Measurements from ENCODE around the gene MCRIP1. TPM values are rescaled to one million over a fixed set of nuclear protein-coding genes. Genes with fewer than 3 reads are reported as not detected.
A peak's percentile ranks its signal among the peaks of the same experiment; 100 is the strongest.

The MCRIP1 gene
- total and polyA plus RNA-seq, 2 of the 13 experiments (the other 11 are each of a cell fraction or from before 2014, with no cell fraction given), result 79.7 to 84.9 TPM

DNA sequence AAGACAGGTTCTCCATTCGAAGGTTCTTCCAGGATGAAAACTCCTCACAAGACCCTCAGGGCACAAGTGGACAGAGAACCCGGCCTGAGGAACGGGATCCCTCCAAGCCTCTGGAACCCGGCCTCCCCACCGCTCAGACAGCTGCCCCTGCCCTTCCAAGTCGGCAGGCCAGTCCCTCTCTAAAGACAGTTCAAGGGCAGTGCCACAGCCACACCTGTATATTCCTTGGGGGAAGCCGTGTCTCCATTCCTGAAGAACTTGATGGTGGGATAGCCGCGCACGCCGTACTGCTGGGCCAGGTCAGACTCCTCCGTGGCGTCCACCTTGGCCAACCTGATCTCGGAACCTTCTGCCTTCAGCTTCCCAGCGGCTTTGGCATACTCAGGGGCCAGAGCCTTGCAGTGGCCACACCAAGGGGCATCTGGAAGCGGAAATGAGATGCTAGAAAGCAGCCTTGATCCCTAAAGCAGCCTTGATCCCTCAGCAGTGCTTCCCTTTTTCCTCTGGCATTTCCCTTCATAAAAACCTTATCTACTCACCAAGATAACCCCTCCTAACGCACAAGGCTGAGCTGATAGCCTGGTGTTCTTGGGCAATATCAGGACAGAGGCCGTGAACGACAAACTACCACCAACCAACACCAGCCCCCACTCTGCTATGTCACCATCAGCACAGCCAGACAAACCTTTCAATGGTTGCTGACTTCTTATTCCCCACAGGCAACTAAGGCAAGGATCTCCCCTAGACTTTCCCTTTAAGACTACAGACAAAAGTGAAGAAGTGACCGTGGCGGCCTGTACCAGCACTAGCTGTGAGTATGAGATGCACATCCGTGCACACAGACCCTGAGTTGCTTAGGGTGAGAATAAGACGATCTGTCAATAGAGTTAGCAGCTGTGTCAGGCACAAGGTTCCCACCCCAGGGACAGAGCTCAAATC lies 26.1 kb upstream of the MCRIP1 start (continued):
- TF ChIP-seq, protein P1, sequence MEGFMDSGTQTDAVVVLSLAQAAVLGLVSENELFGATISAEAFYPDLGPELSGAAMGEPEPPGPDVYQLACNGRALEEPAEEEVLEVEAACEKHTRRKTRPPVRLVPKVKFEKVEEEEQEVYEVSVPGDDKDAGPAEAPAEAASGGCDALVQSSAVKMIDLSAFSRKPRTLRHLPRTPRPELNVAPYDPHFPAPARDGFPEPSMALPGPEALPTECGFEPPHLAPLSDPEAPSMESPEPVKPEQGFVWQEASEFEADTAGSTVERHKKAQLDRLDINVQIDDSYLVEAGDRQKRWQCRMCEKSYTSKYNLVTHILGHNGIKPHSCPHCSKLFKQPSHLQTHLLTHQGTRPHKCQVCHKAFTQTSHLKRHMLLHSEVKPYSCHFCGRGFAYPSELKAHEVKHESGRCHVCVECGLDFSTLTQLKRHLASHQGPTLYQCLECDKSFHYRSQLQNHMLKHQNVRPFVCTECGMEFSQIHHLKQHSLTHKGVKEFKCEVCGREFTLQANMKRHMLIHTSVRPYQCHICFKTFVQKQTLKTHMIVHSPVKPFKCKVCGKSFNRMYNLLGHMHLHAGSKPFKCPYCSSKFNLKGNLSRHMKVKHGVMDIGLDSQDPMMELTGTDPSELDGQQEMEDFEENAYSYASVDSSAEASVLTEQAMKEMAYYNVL (CRISPR knock-in tag; IDR thresholded peaks at IDR 0.05; ENCODE audit: borderline replicate concordance), result peak; percentile 50
- TF ChIP-seq ZNF274 (CRISPR knock-in tag; IDR thresholded peaks at IDR 0.05) (no peak), NCOA1 (CRISPR knock-in tag; IDR thresholded peaks at IDR 0.05) (no peak), ZNF83 (CRISPR knock-in tag; IDR thresholded peaks at IDR 0.05; ENCODE audit: borderline replicate concordance) (no peak), ZNF850 (CRISPR knock-in tag; conservative IDR thresholded peaks at IDR 0.05) (no peak; the same call in 1 of the 2 replicates), ZNF24 (IDR thresholded peaks at IDR 0.05) (no peak), POLR2G (IDR thresholded peaks at IDR 0.05; ENCODE audit: low read depth, low read length) (peak; percentile 63), ZNF17 (CRISPR knock-in tag; IDR thresholded peaks at IDR 0.05) (no peak), TBX2 (CRISPR knock-in tag; IDR thresholded peaks at IDR 0.05; ENCODE audit: borderline replicate concordance) (0 out of 2 replicates have a peak, but pooled peaks have one; percentile 15)
- TF ChIP-seq, protein P2, sequence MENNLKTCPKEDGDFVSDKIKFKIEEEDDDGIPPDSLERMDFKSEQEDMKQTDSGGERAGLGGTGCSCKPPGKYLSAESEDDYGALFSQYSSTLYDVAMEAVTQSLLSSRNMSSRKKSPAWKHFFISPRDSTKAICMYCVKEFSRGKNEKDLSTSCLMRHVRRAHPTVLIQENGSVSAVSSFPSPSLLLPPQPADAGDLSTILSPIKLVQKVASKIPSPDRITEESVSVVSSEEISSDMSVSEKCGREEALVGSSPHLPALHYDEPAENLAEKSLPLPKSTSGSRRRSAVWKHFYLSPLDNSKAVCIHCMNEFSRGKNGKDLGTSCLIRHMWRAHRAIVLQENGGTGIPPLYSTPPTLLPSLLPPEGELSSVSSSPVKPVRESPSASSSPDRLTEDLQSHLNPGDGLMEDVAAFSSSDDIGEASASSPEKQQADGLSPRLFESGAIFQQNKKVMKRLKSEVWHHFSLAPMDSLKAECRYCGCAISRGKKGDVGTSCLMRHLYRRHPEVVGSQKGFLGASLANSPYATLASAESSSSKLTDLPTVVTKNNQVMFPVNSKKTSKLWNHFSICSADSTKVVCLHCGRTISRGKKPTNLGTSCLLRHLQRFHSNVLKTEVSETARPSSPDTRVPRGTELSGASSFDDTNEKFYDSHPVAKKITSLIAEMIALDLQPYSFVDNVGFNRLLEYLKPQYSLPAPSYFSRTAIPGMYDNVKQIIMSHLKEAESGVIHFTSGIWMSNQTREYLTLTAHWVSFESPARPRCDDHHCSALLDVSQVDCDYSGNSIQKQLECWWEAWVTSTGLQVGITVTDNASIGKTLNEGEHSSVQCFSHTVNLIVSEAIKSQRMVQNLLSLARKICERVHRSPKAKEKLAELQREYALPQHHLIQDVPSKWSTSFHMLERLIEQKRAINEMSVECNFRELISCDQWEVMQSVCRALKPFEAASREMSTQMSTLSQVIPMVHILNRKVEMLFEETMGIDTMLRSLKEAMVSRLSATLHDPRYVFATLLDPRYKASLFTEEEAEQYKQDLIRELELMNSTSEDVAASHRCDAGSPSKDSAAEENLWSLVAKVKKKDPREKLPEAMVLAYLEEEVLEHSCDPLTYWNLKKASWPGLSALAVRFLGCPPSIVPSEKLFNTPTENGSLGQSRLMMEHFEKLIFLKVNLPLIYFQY (CRISPR knock-in tag; IDR thresholded peaks at IDR 0.05; ENCODE audit: borderline replicate concordance), result 0 out of 2 replicates have a peak, but pooled peaks have one; percentile 8
- TF ChIP-seq, protein P3, sequence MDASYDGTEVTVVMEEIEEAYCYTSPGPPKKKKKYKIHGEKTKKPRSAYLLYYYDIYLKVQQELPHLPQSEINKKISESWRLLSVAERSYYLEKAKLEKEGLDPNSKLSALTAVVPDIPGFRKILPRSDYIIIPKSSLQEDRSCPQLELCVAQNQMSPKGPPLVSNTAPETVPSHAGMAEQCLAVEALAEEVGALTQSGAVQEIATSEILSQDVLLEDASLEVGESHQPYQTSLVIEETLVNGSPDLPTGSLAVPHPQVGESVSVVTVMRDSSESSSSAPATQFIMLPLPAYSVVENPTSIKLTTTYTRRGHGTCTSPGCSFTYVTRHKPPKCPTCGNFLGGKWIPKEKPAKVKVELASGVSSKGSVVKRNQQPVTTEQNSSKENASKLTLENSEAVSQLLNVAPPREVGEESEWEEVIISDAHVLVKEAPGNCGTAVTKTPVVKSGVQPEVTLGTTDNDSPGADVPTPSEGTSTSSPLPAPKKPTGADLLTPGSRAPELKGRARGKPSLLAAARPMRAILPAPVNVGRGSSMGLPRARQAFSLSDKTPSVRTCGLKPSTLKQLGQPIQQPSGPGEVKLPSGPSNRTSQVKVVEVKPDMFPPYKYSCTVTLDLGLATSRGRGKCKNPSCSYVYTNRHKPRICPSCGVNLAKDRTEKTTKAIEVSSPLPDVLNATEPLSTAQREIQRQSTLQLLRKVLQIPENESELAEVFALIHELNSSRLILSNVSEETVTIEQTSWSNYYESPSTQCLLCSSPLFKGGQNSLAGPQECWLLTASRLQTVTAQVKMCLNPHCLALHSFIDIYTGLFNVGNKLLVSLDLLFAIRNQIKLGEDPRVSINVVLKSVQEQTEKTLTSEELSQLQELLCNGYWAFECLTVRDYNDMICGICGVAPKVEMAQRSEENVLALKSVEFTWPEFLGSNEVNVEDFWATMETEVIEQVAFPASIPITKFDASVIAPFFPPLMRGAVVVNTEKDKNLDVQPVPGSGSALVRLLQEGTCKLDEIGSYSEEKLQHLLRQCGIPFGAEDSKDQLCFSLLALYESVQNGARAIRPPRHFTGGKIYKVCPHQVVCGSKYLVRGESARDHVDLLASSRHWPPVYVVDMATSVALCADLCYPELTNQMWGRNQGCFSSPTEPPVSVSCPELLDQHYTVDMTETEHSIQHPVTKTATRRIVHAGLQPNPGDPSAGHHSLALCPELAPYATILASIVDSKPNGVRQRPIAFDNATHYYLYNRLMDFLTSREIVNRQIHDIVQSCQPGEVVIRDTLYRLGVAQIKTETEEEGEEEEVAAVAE (CRISPR knock-in tag; IDR thresholded peaks at IDR 0.05; ENCODE audit: borderline replicate concordance), result no peak
- TF ChIP-seq, protein P4, sequence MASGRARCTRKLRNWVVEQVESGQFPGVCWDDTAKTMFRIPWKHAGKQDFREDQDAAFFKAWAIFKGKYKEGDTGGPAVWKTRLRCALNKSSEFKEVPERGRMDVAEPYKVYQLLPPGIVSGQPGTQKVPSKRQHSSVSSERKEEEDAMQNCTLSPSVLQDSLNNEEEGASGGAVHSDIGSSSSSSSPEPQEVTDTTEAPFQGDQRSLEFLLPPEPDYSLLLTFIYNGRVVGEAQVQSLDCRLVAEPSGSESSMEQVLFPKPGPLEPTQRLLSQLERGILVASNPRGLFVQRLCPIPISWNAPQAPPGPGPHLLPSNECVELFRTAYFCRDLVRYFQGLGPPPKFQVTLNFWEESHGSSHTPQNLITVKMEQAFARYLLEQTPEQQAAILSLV (CRISPR knock-in tag; IDR thresholded peaks at IDR 0.05; ENCODE audit: borderline replicate concordance), result no peak
